Pancreas (tissue), 10 donors: ENCODE results near the gene SLC35G6. TPM values are rescaled to one million over a fixed set of nuclear protein-coding genes. Genes with fewer than 3 reads are reported as not detected.
"Not testable (repeated sequence)": the region's sequence is repeated elsewhere in the genome, so short reads cannot be mapped to it uniquely, and the experiment has no call there.

Experiments
- ATAC-seq, 4 donors: fragments of 200-7000 bp; cut with Tn5 transposase; one replicate each; pipeline versions ENCODE4 v1.8.0 to v1.9.1; 2020; ENCODE audit warnings: mild to moderate bottlenecking in 4 of 4, moderate library complexity in 4 of 4
- DNase-seq, 6 donors: peaks; one replicate each; pipeline ENCODE4 v3.0.0-alpha.2; 2020
- FAIRE-seq: peaks from 2 replicates; lab custom pipeline; 2012; peaks lifted over from hg19 to GRCh38; lab: Jason Lieb, UNC
- H3K27ac ChIP-seq, 4 donors: fragments of 200-600 bp; sonication (generic); 1 replicate in 3 of 4; 2 replicates in 1 of 4; pipeline versions ENCODE4 v1.5.0 to v1.8.0; 2020
- H3K27me3 ChIP-seq, 4 donors: fragments of 200-600 bp; one replicate each; pipeline ENCODE4 v1.8.0; 2021
- H3K36me3 ChIP-seq, 3 donors: fragments of 200-600 bp; sonication (generic) in 1 of 3; one replicate each; pipeline versions ENCODE4 v1.5.0 to v1.8.0; 2020 to 2021
- H3K4me1 ChIP-seq, 3 donors: fragments of 200-600 bp; one replicate each; pipeline ENCODE4 v1.8.0; 2021
- H3K4me3 ChIP-seq, 4 donors: fragments of 200-600 bp; sonication (generic) in 2 of 4; one replicate each; pipeline versions ENCODE4 v1.5.0 to v1.8.0; 2020 to 2021
- H3K9me3 ChIP-seq, 4 donors: fragments of 200-600 bp; one replicate each; pipeline ENCODE4 v1.8.0; 2021
- WGBS, 2 donors: extraction: QIAGEN DNeasy Blood & Tissue Kit; methylation state at CpG; one replicate each; pipeline ENCODE4 v1.1.7; 2013; 5-methylcytosine and 5-hydroxymethylcytosine counted together
- intact Hi-C, 3 donors: fragments of 100-400 bp; cut with DNase I; formaldehyde crosslinking; loops; one replicate each; pipeline versions ENCODE4 v1.11.1 to v1.14.2; 2022
- polyA plus RNA-seq, 2 donors: library from polyadenylated mRNA; stranded (reverse); fragments of 200-250 nt; gene quantifications; one replicate each; pipeline ENCODE4 v1.2.3, GENCODE V29; 2013
- total RNA-seq, 6 donors: library from RNA; stranded (reverse); fragmentation: NEBNext Ultra II Directional in 4 of 6; extraction: Animal tissue kit (Norgen Biotek cat#: 25700) in 4 of 6; gene quantifications; one replicate each; pipeline versions ENCODE4 v1.2.1 to v1.2.4, GENCODE V29; 2021 to 2023
- TF ChIP-seq, protein P1 (sequence below), 4 donors: fragments of 200-600 bp; sonication (generic) in 3 of 4; IDR thresholded peaks; one replicate each; pipeline versions ENCODE4 v1.5.0 to v1.8.0; 2021; ENCODE audit warnings: antibody characterized with exemption in 4 of 4
- donor health status: healthy with polysubstance abuse.
- donor health status: DM: no; HTN: no; CAD: no; lungs with moderate emphysema.
- donor health status: DM: no; HTN: no; CAD: no.
- donor health status: control.
- donor health status: control.
- donor health status: Bipolar disorder and iron deficiency.
- donor health status: DM: yes; HTN: yes; CAD: no.
- donor health status: DM: no; HTN: no; CAD: no.
- donor health status: DM: no; HTN: no; CAD: no.
- donor health status: DM: yes; HTN: yes; CAD: no.

Gene SLC35G6
- total and polyA plus RNA-seq, 8 donors, result 0.08 TPM; not detected in 7

DNA sequence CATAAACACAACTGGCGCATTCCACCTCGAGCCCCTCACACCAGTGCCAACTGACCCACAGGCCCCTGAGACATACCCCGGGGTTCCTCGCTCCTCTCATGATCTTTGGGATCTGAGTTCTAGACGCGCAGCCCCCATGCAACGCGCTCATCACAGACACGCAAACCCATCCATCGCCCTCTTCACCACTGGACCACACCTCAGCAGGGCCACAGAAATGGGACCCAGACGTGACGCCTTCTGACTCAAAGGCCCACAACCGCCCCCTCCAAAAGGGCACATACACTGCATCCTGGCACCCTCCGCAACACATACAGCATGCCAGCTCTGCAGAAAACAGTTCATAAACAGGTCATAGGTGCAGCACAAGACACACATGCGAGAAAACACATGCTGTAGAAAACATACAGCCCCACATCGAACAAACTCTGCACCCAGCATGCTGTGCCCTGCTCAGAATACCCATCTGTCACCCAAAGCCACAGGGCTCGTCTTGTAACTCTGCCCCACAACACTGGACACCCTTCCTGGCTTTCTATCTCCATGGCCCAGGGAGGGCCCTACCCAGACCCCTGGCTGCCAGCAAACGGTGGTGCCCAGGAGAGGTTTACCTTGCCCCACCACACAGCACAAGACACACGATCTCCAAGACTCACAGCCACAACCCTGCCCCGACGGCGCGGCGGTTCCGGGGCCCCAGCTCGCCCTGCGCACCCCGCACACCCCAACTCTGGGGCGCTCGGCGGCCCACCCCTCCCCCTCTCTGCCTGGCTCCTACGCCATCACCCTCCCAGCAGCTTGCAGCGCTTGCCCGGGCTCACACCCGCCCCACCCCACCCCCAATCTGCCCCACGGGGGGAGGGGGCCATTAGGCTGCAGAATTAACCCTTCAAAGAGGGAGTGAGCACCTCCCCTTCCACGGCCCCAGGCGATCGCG lies 2.7 kb upstream of the SLC35G6 start:
- FAIRE-seq, result no peak
- Histone ChIP-seq H3K36me3 (no peaks in the 10 kb centered on the region), H3K27ac (peak overlapping the region; percentile 98 to 99 (median 98)), H3K9me3 (no peaks in the 10 kb centered on the region), H3K4me1 (peaks cover 0 to 17% (median 16%) of the 10 kb centered on the region in 3 donors), H3K4me3 (peak overlapping the region; percentile 89 to 98 (median 98)), H3K27me3 (no peaks in the 10 kb centered on the region)
- ATAC-seq, result peak; percentile 37 to 54 (median 42)
- TF ChIP-seq, protein P1, sequence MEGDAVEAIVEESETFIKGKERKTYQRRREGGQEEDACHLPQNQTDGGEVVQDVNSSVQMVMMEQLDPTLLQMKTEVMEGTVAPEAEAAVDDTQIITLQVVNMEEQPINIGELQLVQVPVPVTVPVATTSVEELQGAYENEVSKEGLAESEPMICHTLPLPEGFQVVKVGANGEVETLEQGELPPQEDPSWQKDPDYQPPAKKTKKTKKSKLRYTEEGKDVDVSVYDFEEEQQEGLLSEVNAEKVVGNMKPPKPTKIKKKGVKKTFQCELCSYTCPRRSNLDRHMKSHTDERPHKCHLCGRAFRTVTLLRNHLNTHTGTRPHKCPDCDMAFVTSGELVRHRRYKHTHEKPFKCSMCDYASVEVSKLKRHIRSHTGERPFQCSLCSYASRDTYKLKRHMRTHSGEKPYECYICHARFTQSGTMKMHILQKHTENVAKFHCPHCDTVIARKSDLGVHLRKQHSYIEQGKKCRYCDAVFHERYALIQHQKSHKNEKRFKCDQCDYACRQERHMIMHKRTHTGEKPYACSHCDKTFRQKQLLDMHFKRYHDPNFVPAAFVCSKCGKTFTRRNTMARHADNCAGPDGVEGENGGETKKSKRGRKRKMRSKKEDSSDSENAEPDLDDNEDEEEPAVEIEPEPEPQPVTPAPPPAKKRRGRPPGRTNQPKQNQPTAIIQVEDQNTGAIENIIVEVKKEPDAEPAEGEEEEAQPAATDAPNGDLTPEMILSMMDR (IDR thresholded peaks at IDR 0.05), result no peak
- peak; percentile 64 to 84 (median 72) for DNase-seq
- intact Hi-C loops, result loop anchor here in 2 of 3 donors (5.0 kb wide), 1 partner anchor 36 kb away; no protein-coding TSS in a partner anchor
- 21 to 22% methylated on average over 40 of the region's 40 CpGs for WGBS, 2 donors

DNA sequence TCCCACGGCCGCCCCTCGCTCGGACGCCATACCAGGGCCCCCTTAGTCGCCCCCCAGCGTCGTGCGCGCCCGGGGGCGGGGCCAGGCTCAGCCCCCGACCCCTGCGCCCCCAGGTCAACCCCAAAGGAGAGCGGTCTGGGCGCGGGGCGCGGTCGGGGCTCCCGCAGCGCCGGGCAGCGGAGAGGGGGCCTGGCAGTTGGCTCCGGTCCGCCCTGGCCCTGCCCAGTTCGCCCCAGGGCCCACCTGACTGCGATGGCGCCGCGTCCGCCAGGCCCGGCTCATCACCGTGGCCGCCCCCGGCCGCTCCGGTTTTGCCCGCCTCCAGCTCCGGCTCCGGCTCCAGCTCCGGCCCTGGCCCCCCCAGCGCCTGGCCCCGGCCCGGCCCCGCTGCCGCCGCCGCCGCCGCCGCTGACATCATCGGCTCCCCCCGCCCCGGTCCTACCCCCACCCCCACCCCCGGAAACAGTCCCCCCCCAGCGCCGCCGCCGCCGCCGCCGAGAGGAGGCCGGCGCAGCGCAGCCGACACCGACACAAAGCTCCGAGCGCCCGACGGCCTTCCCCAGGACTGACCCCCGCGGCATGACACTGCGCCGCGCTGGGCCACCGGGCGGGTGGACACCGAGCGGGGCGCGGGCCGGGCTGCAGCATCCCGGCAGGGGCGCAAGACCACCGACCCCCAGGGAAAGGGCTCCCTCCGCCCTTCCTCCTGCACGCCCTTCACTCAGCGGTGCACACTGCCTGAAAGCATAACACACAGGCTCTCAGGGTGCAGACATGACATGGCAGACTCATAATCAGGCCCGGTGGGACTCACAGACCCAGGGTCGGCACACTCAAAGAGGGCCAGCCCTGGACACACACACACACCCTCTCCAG lies 1.8 kb upstream of the SLC35G6 start, which contains the start of gene ZBTB4:
TSS of gene ZBTB4 (minus strand) at position 419 of the 876 bp plus-strand sequence. CDS start 12,830 bp downstream, outside the sequence.
- Histone ChIP-seq H3K27me3 (no peaks in the 10 kb centered on the region), H3K4me1 (peaks cover 0 to 17% (median 16%) of the 10 kb centered on the region in 3 donors), H3K4me3 (peak within 1 kb of the TSS; percentile 89 to 98 (median 98)), H3K9me3 (no peaks in the 10 kb centered on the region), H3K36me3 (no peaks in the 10 kb centered on the region), H3K27ac (peak within 1 kb of the TSS; percentile 98 to 99 (median 98))
- no peak for FAIRE-seq
- 0 to 1% methylated on average over 41 to 92 of the region's 92 CpGs for WGBS, 2 donors
- intact Hi-C loops, result loop anchor here in 2 of 3 donors (5.0 kb wide), 1 partner anchor 37 kb away; no protein-coding TSS in a partner anchor
- DNase-seq, result peak in 5 of 6 donors; percentile 51 to 86 (median 80)
- TF ChIP-seq, protein P1 (IDR thresholded peaks at IDR 0.05), result no peak
- ATAC-seq, result peak in 3 of 4 donors; percentile 2 to 25 (median 16)

DNA sequence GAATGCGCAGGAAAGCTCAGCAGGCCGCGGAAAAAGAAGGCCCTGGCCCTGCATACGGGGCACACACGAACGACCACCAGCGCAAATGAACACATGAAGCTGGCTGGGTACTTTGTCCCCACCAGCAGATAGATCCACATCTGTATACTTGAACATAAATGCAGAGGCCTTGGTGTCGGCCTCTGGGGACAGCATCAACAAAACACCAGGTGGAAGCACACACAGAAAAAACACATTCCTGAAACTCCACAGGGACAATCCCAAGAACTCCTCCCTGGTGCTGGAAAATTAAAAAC lies 1.2 kb upstream of the SLC35G6 start:
- intact Hi-C loops, result no loop called here
- Histone ChIP-seq H3K27ac (peak overlapping the region; percentile 98 to 99 (median 98)), H3K27me3 (no peaks in the 10 kb centered on the region), H3K4me3 (peak overlapping the region; percentile 89 to 98 (median 98)), H3K36me3 (no peaks in the 10 kb centered on the region), H3K4me1 (peaks cover 0 to 17% (median 16%) of the 10 kb centered on the region in 3 donors), H3K9me3 (no peaks in the 10 kb centered on the region)
- DNase-seq, result no peak
- FAIRE-seq, result no peak
- ATAC-seq, result no peak
- TF ChIP-seq, protein P1 (IDR thresholded peaks at IDR 0.05), result no peak
- WGBS, 2 donors, result 5 to 7% methylated on average over 8 of the region's 8 CpGs

DNA sequence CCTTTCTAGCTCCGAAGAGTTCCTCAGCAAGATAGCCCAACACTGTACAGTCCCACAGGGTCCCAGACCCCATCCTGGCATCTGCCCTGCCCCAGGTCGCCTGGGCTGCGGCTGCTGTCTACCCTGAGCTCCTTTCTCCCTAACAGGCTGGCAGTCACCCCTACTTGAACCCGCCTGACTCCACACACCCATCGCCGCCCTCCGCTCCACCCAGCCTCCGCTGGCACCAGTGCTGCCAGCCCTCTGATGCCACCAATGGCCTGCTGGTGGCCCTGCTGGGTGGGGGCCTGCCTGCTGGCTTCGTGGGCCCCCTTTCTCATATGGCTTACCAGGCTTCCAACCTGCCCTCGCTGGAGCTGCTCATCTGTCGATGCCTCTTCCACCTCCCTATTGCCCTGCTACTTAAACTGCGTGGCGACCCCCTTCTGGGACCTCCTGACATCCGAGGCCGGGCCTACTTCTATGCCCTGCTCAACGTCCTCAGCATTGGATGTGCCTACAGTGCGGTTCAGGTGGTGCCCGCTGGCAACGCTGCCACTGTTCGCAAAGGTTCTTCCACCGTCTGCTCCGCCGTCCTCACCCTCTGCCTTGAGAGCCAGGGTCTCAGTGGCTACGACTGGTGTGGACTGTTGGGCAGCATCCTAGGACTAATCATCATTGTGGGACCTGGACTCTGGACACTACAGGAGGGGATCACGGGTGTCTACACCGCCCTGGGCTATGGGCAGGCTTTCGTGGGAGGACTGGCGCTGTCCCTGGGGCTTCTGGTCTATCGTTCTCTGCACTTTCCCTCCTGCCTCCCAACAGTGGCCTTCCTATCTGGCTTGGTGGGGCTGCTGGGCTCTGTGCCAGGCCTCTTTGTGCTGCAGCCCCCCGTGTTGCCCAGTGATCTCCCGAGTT lies 846 bp downstream of the SLC35G6 start:
- ATAC-seq, H3K27ac ChIP-seq, FAIRE-seq, H3K4me3 ChIP-seq, H3K36me3 ChIP-seq, intact Hi-C loops, H3K27me3 ChIP-seq, H3K9me3 ChIP-seq: not testable (repeated sequence)
- 84 to 87% methylated on average over 30 to 31 of the region's 31 CpGs for WGBS, 2 donors
- peak in 1 of 6 donors; percentile 77 for DNase-seq
- H3K4me1 ChIP-seq, result peaks cover 9 to 27% (median 13%) of the 10 kb centered on the region in 3 donors

DNA sequence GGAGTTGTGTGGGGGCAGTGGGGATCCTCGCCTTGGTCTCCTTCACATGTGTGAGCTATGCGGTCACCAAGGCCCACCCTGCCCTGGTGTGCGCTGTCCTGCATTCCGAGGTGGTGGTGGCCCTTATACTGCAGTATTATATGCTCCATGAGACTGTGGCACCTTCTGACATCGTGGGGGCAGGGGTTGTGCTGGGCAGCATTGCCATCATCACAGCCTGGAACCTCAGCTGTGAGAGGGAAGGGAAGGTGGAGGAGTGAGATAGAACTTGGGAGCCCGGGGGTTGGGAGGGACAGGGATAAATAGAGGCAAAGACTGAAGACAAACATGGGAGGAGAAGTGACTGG lies 1.5 kb downstream of the SLC35G6 start:
- H3K4me3 ChIP-seq, result peak overlapping the region in 2 of 4 donors; percentile 57 to 68

More for the DNA sequence above, 1.5 kb downstream of the SLC35G6 start:
- H3K27me3 ChIP-seq, DNase-seq, intact Hi-C loops, FAIRE-seq, ATAC-seq, H3K9me3 ChIP-seq, H3K36me3 ChIP-seq: not testable (repeated sequence)
- WGBS, 2 donors, result 73 to 74% methylated on average over 6 of the region's 6 CpGs
- Histone ChIP-seq H3K4me1 (peaks cover 15 to 28% (median 20%) of the 10 kb centered on the region in 3 donors), H3K27ac (peak overlapping the region; percentile 90 to 100 (median 100))
